Measurements from ENCODE around the gene BTBD8.

DNA sequence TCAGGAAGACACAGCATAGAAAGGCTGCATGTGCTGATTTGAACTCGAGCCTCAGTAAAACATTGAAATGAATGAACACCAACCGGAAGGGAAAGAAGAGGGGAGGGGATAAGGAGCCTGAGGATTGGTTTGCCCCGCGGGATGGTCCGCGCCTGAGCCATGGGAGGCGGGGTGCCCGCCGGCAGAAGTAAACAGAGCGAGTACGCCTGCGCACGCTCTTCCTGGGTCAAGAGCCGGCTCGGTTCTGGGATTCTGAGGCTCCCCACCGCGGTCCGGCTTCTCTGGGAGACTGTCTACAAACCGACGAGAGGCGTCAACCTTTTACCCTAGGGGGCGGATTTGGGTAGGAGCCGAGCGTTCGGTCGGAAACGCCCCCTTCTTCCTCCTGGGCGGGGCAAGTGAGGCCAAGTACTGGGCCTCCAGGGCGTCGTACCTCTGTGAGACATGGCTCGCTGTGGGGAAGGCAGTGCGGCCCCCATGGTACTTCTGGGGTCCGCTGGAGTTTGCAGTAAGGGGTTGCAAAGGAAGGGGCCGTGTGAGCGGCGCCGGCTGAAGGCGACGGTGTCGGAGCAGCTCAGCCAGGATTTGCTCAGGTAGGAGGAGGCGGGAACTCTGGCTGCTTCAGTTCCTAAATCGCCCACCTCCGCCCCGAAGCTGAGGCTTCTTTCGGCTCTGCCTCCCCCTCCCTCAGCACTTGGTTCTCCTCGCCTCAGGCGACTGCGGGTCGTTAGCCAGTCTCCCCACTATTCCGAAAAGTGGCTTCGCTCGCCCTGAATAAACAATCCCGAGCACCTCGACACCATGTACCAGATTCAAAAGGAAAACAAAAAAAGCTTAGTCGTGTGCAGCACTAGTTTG, at the start of gene BTBD8:
- TF ChIP-seq, protein P1, sequence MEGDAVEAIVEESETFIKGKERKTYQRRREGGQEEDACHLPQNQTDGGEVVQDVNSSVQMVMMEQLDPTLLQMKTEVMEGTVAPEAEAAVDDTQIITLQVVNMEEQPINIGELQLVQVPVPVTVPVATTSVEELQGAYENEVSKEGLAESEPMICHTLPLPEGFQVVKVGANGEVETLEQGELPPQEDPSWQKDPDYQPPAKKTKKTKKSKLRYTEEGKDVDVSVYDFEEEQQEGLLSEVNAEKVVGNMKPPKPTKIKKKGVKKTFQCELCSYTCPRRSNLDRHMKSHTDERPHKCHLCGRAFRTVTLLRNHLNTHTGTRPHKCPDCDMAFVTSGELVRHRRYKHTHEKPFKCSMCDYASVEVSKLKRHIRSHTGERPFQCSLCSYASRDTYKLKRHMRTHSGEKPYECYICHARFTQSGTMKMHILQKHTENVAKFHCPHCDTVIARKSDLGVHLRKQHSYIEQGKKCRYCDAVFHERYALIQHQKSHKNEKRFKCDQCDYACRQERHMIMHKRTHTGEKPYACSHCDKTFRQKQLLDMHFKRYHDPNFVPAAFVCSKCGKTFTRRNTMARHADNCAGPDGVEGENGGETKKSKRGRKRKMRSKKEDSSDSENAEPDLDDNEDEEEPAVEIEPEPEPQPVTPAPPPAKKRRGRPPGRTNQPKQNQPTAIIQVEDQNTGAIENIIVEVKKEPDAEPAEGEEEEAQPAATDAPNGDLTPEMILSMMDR (IDR thresholded peaks at IDR 0.05): no peak
- TF ChIP-seq POLR2AphosphoS5 (IDR thresholded peaks at IDR 0.05): peak in 2 of 3 donors; percentile 35 to 44
- TF ChIP-seq POLR2A (IDR thresholded peaks at IDR 0.05): no peak
- TF ChIP-seq EP300 (IDR thresholded peaks at IDR 0.05): no peak
